ENCODE results near the gene PLA1A.

Gene PLA1A

GRCh38 chr3:119599558-119600174, 2.0 kb downstream of the PLA1A start:
- H3K4me3 ChIP-seq (ENCODE audit: low read length): no peak overlapping the region
- no peak for DNase-seq (ENCODE audit: low read depth, low spot score)

- no peak overlapping the region for H3K4me3 ChIP-seq (ENCODE audit: low read length)
- DNase-seq (ENCODE audit: low read depth, low spot score): peak; percentile 12
These were observed 3.0 kb downstream of the PLA1A start for GRCh38 chr3:119600732-119601131.

GRCh38 chr3:119601154-119601553, 3.5 kb downstream of the PLA1A start:
- no peak overlapping the region for H3K4me3 ChIP-seq (ENCODE audit: low read length)
- no peak for DNase-seq (ENCODE audit: low read depth, low spot score)

- H3K4me3 ChIP-seq (ENCODE audit: low read length): no peak overlapping the region
- no peak for DNase-seq (ENCODE audit: low read depth, low spot score)
These were observed 5.0 kb downstream of the PLA1A start for GRCh38 chr3:119602676-119603075.

- H3K4me3 ChIP-seq (ENCODE audit: low read length): no peak overlapping the region
- no peak for DNase-seq (ENCODE audit: low read depth, low spot score)
These were observed 7.2 kb downstream of the PLA1A start for GRCh38 chr3:119604878-119605277.

GRCh38 chr3:119608405-119609000, 10.8 kb downstream of the PLA1A start:
- DNase-seq (ENCODE audit: low read depth, low spot score): no peak

GRCh38 chr3:119609301-119609700, 11.6 kb downstream of the PLA1A start:
- no peak for DNase-seq (ENCODE audit: low read depth, low spot score)
- no peak overlapping the region for H3K4me3 ChIP-seq (ENCODE audit: low read length)

More at GRCh38 chr3:119608405-119609000, 10.8 kb downstream of the PLA1A start:
- no peak overlapping the region for H3K4me3 ChIP-seq (ENCODE audit: low read length)

- no peak overlapping the region for H3K4me3 ChIP-seq (ENCODE audit: low read length)
- no peak for DNase-seq (ENCODE audit: low read depth, low spot score)
These were observed 14.0 kb downstream of the PLA1A start for GRCh38 chr3:119611664-119612063.

- no peak overlapping the region for H3K4me3 ChIP-seq (ENCODE audit: low read length)
- DNase-seq (ENCODE audit: low read depth, low spot score): no peak
These were observed 15.5 kb downstream of the PLA1A start for GRCh38 chr3:119613201-119613600.

GRCh38 chr3:119613872-119614271, 16.2 kb downstream of the PLA1A start:
- H3K4me3 ChIP-seq (ENCODE audit: low read length): no peak overlapping the region

GRCh38 chr3:119616056-119616455, 18.4 kb downstream of the PLA1A start:
- H3K4me3 ChIP-seq (ENCODE audit: low read length): no peak overlapping the region
- DNase-seq (ENCODE audit: low read depth, low spot score): no peak

More at GRCh38 chr3:119613872-119614271, 16.2 kb downstream of the PLA1A start:
- DNase-seq (ENCODE audit: low read depth, low spot score): no peak

GRCh38 chr3:119619094-119619493, 21.4 kb downstream of the PLA1A start:
- DNase-seq (ENCODE audit: low read depth, low spot score): no peak

GRCh38 chr3:119620899-119621298, 23.2 kb downstream of the PLA1A start:
- H3K4me3 ChIP-seq (ENCODE audit: low read length): no peak overlapping the region
- DNase-seq (ENCODE audit: low read depth, low spot score): no peak

More at GRCh38 chr3:119619094-119619493, 21.4 kb downstream of the PLA1A start:
- H3K4me3 ChIP-seq (ENCODE audit: low read length): no peak overlapping the region

GRCh38 chr3:119624002-119624720, 26.5 kb downstream of the PLA1A start:
- no peak overlapping the region for H3K4me3 ChIP-seq (ENCODE audit: low read length)
- no peak for DNase-seq (ENCODE audit: low read depth, low spot score)

GRCh38 chr3:119625451-119626153, 27.9 kb downstream of the PLA1A start:
- no peak overlapping the region for H3K4me3 ChIP-seq (ENCODE audit: low read length)
- DNase-seq (ENCODE audit: low read depth, low spot score): no peak

GRCh38 chr3:119626196-119626595, 28.5 kb downstream of the PLA1A start:
- H3K4me3 ChIP-seq (ENCODE audit: low read length): no peak overlapping the region
- no peak for DNase-seq (ENCODE audit: low read depth, low spot score)

- DNase-seq (ENCODE audit: low read depth, low spot score): no peak
- no peak overlapping the region for H3K4me3 ChIP-seq (ENCODE audit: low read length)
These were observed 29.8 kb downstream of the PLA1A start for GRCh38 chr3:119627461-119627860.

GRCh38 chr3:119628390-119628789, 30.7 kb downstream of the PLA1A start:
- no peak overlapping the region for H3K4me3 ChIP-seq (ENCODE audit: low read length)
- no peak for DNase-seq (ENCODE audit: low read depth, low spot score)

GRCh38 chr3:119628816-119629445, 31.2 kb downstream of the PLA1A start:
- no peak overlapping the region for H3K4me3 ChIP-seq (ENCODE audit: low read length)
- no peak for DNase-seq (ENCODE audit: low read depth, low spot score)
